GM19193 (cell line): ENCODE data around the gene ARMC3.

Experiments
- POLR2A ChIP-seq: IDR thresholded peaks from 4 replicates; pipeline ENCODE4 v1.6.1; 2011; ENCODE audit not compliant: insufficient read depth, insufficient read length; ENCODE audit errors: extremely low read depth

ARMC3 gene

GRCh38 chr10:23015021-23015707 lies 87.3 kb downstream of the ARMC3 start:
- TF ChIP-seq POLR2A = no peak

GRCh38 chr10:23016636-23017035 lies 88.8 kb downstream of the ARMC3 start:
- TF ChIP-seq POLR2A = no peak

GRCh38 chr10:23019633-23020032 lies 91.8 kb downstream of the ARMC3 start:
- no peak for TF ChIP-seq POLR2A

GRCh38 chr10:23021430-23021829 lies 93.6 kb downstream of the ARMC3 start:
- no peak for TF ChIP-seq POLR2A

GRCh38 chr10:23024002-23024401 lies 96.1 kb downstream of the ARMC3 start:
- no peak for TF ChIP-seq POLR2A

- no peak for TF ChIP-seq POLR2A
These were observed 103.5 kb downstream of the ARMC3 start for GRCh38 chr10:23031318-23031717.

- TF ChIP-seq POLR2A = no peak
These were observed 106.9 kb downstream of the ARMC3 start for GRCh38 chr10:23034790-23035189.

GRCh38 chr10:23035569-23035968 lies 107.7 kb downstream of the ARMC3 start:
- no peak for TF ChIP-seq POLR2A

- no peak for TF ChIP-seq POLR2A
These were observed 109.3 kb downstream of the ARMC3 start for GRCh38 chr10:23037152-23037551.

GRCh38 chr10:23037561-23037960 lies 109.7 kb downstream of the ARMC3 start:
- TF ChIP-seq POLR2A = no peak

- no peak for TF ChIP-seq POLR2A
These were observed 110.3 kb downstream of the ARMC3 start for GRCh38 chr10:23038172-23038571.

GRCh38 chr10:23040002-23040401 lies 112.1 kb downstream of the ARMC3 start:
- no peak for TF ChIP-seq POLR2A

- TF ChIP-seq POLR2A = no peak
These were observed 118.2 kb downstream of the ARMC3 start for GRCh38 chr10:23046027-23046426.

- no peak for TF ChIP-seq POLR2A
These were observed 119.6 kb downstream of the ARMC3 start for GRCh38 chr10:23047201-23048050.

GRCh38 chr10:23048191-23048590 lies 120.3 kb downstream of the ARMC3 start:
- no peak for TF ChIP-seq POLR2A

GRCh38 chr10:23051278-23051677 lies 123.4 kb downstream of the ARMC3 start:
- no peak for TF ChIP-seq POLR2A
